WI38 (cell line): ENCODE data around the gene NDST4.

ENCODE experiments used
- H3K4me3 ChIP-seq: 2 replicates; pipeline ENCODE4 v1.5.1; 2011; ENCODE audit warnings: low read depth, mild to moderate bottlenecking, control low read depth, low read length
- CTCF ChIP-seq: IDR thresholded peaks from 2 replicates; pipeline ENCODE4 v1.5.1; 2012; ENCODE audit warnings: low read depth, mild to moderate bottlenecking, control low read depth, low read length

Gene NDST4

GRCh38 chr4:115058533-115058932, 54.9 kb downstream of the NDST4 start:
- TF ChIP-seq CTCF = no peak
- H3K4me3 ChIP-seq = no peak overlapping the region

DNA sequence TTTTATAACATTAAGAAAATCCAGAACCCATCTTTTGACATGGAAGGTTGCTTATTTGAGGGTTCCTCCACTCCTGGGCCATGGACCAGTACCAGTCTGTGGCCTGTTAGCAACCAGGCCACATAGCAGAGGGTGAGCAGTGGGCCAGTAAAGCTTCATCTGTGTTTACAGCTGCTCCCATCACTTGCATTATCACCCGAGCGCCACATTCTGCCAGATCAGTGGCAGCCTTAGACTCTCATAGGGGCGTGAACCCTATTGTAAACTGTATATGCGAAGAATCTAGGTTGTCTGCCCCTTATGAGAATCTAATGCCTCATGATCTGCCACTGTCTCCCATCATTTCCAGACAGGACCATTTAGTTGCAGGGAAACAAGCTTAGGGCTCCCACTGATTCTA, 58.6 kb downstream of the NDST4 start:
- no peak overlapping the region for H3K4me3 ChIP-seq
- TF ChIP-seq CTCF = no peak

- TF ChIP-seq CTCF = no peak
- no peak overlapping the region for H3K4me3 ChIP-seq
Measured at GRCh38 chr4:115053313-115053712, 60.1 kb downstream of the NDST4 start.

DNA sequence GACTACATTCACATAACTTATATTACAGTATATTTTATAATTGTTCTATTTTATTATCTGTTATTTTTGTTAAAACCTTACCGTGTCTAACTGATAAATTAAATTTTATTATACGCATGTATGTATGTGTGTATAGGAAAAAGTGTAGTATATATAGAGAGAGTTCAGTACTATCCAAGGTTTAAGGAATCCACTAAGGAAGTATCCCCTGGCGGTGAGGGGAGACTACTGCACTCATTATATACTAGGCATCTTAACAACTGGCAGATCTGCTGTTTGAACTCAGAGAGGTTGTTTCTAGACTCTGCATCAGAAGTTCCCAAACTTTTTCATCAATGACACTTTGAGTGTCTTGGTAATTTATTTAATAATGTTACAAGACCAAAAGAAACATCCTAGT, 70.9 kb downstream of the NDST4 start:
- no peak for TF ChIP-seq CTCF

GRCh38 chr4:115030281-115030680, 83.1 kb downstream of the NDST4 start:
- H3K4me3 ChIP-seq = no peak overlapping the region
- no peak for TF ChIP-seq CTCF

More for the DNA sequence above, 70.9 kb downstream of the NDST4 start:
- H3K4me3 ChIP-seq = no peak overlapping the region

- TF ChIP-seq CTCF = no peak
- no peak overlapping the region for H3K4me3 ChIP-seq
Measured at GRCh38 chr4:115028682-115029410, 84.6 kb downstream of the NDST4 start.

- no peak overlapping the region for H3K4me3 ChIP-seq
- no peak for TF ChIP-seq CTCF
Measured at GRCh38 chr4:114999880-115000279, 113.5 kb downstream of the NDST4 start.
